ENCODE measurements around the gene FKRP. TPM values are rescaled to one million over a fixed set of nuclear protein-coding genes. Genes with fewer than 3 reads are reported as not detected.

FKRP gene
- total RNA-seq, 2 experiments from 2014 or later, result 7.7 to 10.1 TPM

DNA sequence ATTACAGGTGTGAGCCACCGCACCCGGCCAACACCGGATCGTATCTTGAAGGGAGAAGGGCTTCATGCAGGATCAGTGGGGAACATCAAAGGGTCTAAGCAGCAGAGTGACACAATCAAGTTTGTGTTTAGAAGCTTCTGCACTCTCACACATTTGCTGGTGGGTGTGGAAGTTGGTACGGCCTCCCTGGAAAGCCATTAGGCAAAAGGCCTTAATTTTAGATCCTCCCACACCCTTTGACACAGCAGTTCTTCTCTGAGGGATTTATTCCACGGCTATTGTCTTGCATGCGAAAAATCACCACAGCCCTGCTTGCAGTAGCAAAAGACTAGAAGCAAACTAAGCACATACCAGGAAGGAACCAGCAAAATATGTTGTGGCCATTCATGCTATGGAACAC is 60.8 kb downstream of the FKRP start:
- no peaks in the 10 kb centered on the region for H3K9me3 Mint-ChIP-seq
- H3K4me3 Mint-ChIP-seq, result no peak overlapping the region
- intact Hi-C loops (cut with micrococcal nuclease), result no loop called here
- ATAC-seq (no peak), DNase-seq (no peak)
- H3K27ac Mint-ChIP-seq, result no peak overlapping the region
- no peaks in the 10 kb centered on the region for H3K36me3 Mint-ChIP-seq (ENCODE audit: low read depth)
- ChIA-PET CTCF (no interaction called here), POLR2A (interaction anchor here (1.3 kb wide), 1 partner anchor 10 kb away, joined by 4 read pairs; no protein-coding TSS in a partner anchor)
- H3K4me1 Mint-ChIP-seq (ENCODE audit: low read depth), result no peaks in the 10 kb centered on the region
- TF ChIP-seq, protein P1, sequence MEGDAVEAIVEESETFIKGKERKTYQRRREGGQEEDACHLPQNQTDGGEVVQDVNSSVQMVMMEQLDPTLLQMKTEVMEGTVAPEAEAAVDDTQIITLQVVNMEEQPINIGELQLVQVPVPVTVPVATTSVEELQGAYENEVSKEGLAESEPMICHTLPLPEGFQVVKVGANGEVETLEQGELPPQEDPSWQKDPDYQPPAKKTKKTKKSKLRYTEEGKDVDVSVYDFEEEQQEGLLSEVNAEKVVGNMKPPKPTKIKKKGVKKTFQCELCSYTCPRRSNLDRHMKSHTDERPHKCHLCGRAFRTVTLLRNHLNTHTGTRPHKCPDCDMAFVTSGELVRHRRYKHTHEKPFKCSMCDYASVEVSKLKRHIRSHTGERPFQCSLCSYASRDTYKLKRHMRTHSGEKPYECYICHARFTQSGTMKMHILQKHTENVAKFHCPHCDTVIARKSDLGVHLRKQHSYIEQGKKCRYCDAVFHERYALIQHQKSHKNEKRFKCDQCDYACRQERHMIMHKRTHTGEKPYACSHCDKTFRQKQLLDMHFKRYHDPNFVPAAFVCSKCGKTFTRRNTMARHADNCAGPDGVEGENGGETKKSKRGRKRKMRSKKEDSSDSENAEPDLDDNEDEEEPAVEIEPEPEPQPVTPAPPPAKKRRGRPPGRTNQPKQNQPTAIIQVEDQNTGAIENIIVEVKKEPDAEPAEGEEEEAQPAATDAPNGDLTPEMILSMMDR (IDR thresholded peaks at IDR 0.05), result no peak
- H3K27me3 Mint-ChIP-seq, result no peaks in the 10 kb centered on the region

Small RNA genes within 50 kb of the gene (microRNA-seq; reads per million reads assigned to microRNA genes)
- gene MIR320E (ENCODE audit: borderline microRNAs expressed, borderline replicate concordance), result not detected

Other genes starting within 250 kb of the FKRP start
- 100 to 1,000 TPM; 565 to 582 TPM for gene CALM3, start 144.7 kb upstream of the FKRP start, total RNA-seq
- gene PTGIR, start 121.0 kb upstream of the FKRP start, total RNA-seq, result 10 to 100 TPM; 45.4 to 48.8 TPM
- 10 to 100 TPM; 33.0 to 45.4 TPM for gene GNG8, start 109.9 kb upstream of the FKRP start, total RNA-seq
- gene DACT3, start 84.9 kb upstream of the FKRP start, total RNA-seq, result 1 to 10 TPM; 5.8 to 6.1 TPM
- gene PRKD2, start 28.9 kb upstream of the FKRP start, total RNA-seq, result 10 to 100 TPM; 81.1 to 86.0 TPM
- 10 to 100 TPM; 52.5 to 63.5 TPM for gene STRN4, start 393 bp downstream of the FKRP start, total RNA-seq
- gene SLC1A5, start 42.5 kb downstream of the FKRP start, total RNA-seq, result 100 to 1,000 TPM; 235 TPM
- 100 to 1,000 TPM; 101 to 105 TPM for gene AP2S1, start 104.8 kb downstream of the FKRP start, total RNA-seq
- 10 to 100 TPM; 15.0 to 16.4 TPM for gene ARHGAP35, start 114.9 kb downstream of the FKRP start, total RNA-seq